Hepatocyte (in vitro differentiated cells): ENCODE data around the gene ACTL7A.

ENCODE experiments used
- EZH2phosphoT487 ChIP-seq: fragments of 200-600 bp; sonication (generic); IDR thresholded peaks from one replicate; pipeline ENCODE4 v1.6.1; 2018; ENCODE audit warnings: antibody characterized with exemption, mild to moderate bottlenecking, low read depth, moderate library complexity; ENCODE audit not compliant: unreplicated experiment, severe bottlenecking
- TF ChIP-seq, protein P1 (sequence below): fragments of 200-600 bp; sonication (generic); IDR thresholded peaks from 2 replicates; pipeline ENCODE4 v1.5.1; 2016; ENCODE audit warnings: antibody characterized with exemption, mild to moderate bottlenecking; ENCODE audit not compliant: poor library complexity

DNA sequence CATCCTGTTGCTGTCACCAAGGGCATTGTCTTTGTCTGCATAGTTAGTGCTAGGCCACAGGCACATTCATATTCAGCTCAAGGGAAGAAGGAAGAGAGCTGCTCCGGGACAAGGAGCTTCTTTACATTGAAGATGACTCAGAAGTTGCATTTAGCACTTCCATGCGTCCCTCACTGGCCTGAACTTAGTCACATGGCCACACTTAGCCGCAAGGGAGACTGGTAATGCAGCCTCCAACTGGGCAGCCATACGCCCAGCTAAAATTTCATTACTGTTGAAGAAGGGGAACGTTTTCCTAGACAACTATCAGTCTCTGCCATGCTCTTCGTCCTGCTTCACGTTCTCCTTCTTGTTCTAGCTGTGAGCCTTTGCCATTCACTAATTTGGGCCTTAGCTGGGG, 26.2 kb upstream of the ACTL7A start:
- TF ChIP-seq EZH2phosphoT487: no peak
- TF ChIP-seq, protein P1, sequence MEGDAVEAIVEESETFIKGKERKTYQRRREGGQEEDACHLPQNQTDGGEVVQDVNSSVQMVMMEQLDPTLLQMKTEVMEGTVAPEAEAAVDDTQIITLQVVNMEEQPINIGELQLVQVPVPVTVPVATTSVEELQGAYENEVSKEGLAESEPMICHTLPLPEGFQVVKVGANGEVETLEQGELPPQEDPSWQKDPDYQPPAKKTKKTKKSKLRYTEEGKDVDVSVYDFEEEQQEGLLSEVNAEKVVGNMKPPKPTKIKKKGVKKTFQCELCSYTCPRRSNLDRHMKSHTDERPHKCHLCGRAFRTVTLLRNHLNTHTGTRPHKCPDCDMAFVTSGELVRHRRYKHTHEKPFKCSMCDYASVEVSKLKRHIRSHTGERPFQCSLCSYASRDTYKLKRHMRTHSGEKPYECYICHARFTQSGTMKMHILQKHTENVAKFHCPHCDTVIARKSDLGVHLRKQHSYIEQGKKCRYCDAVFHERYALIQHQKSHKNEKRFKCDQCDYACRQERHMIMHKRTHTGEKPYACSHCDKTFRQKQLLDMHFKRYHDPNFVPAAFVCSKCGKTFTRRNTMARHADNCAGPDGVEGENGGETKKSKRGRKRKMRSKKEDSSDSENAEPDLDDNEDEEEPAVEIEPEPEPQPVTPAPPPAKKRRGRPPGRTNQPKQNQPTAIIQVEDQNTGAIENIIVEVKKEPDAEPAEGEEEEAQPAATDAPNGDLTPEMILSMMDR: no peak
